Activated naive CD8-positive, alpha-beta T cell treated with anti-CD3 and anti-CD28 coated beads, Interleukin-2, amount 50 U/mL, for 16 hours (primary cell): ENCODE results near the gene CPXM1.
"Not testable (repeated sequence)": the region's sequence is repeated elsewhere in the genome, so short reads cannot be mapped to it uniquely, and the experiment has no call there.

Experiments used
- DNase-seq: peaks from one replicate; pipeline ENCODE4 v3.0.0-alpha.2; 2020; ENCODE audit warnings: low read depth, low spot score

The CPXM1 gene

GRCh38 chr20:2799688-2800520, 523 bp downstream of the CPXM1 start:
- DNase-seq, result no peak

DNA sequence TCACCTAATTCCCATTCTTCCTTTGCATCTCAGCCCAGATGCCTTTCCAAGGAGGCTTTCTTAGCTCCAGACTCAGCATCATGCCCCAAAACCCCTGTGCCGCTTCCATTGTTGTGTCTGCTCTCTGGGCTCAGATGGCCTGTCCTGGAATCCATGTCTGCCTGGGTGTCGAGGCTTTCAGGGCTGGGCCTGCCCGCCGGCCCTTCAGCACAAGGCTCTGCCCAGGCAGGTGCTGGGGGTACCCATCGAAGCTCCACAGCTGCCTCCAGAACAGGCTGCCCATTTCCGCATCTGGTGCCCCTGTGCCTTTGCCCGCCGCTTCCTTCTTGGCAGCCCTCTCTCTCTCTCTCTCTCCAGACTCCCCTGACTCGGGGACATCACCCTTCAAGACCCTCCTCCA, 1.2 kb downstream of the CPXM1 start:
- no peak for DNase-seq

- DNase-seq, result no peak
These were observed 1.6 kb downstream of the CPXM1 start for GRCh38 chr20:2798814-2799213.

DNA sequence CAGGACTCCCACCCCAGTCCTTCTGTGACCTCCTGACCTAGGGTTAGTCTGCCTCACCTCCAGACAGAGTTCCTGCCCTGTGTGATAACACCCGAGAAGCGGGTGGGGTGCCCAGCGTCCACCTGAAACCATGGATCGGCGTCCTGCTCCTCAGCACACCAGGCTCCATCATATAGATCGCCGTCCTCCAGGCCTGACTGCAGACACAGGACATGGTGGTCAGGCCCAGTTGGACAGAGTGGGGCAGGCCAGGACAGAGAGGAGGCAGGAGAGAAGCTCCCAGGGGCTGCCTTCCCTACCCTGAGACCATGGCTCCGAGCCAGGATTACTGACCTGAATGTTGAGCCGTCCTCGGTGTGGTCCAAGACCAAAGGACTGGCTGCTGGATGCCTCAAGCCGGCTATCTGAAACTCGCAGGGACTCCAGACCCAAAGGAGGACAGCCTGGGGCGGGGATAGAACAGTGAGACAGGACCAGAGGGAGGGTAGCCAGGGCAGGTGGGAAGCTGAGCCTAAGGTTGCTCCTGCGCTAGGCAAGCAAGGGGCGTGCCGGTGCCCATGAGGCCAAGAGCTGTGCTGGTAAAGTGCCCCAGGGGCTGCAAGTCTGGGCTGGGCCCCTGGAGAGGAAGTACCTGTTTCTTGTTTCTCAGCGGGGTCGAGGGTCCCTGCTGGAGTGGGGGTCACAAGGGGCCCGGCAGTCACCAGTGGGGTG, 2.2 kb downstream of the CPXM1 start:
- no peak for DNase-seq

GRCh38 chr20:2797136-2797983, 3.1 kb downstream of the CPXM1 start:
- no peak for DNase-seq

- no peak for DNase-seq
These were observed 4.3 kb downstream of the CPXM1 start for GRCh38 chr20:2796011-2796660.

- DNase-seq, result no peak
These were observed 5.0 kb downstream of the CPXM1 start for GRCh38 chr20:2795451-2795850.

DNA sequence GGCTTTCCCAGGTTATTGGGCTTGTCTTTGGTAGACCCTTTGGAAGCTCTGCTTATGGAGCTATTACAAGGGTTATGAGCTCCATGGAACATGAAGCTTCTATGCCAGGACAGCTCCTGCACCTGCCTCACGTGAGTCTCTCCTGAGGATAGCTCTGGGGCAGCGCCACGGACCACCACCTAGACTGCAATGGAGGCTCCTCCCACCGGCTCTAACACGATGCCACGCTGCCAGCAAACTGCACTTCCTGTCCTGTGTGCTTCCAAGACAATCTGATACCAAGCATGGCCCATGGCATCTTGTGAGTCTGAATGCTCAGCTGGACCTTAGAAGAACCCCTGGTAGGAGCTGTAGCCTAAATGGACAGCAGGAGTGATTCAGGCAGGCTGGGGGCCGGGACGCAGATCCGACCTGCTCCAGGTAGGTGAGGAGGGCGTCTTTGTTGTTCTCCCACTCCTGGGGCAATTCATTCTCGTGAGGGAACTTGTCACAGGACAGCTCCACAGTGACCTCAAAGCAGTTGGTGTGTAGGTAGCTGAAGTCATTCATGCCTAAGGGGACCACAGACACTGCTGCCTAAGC, 5.5 kb downstream of the CPXM1 start:
- DNase-seq, result no peak

GRCh38 chr20:2794202-2794748, 6.2 kb downstream of the CPXM1 start:
- no peak for DNase-seq

DNA sequence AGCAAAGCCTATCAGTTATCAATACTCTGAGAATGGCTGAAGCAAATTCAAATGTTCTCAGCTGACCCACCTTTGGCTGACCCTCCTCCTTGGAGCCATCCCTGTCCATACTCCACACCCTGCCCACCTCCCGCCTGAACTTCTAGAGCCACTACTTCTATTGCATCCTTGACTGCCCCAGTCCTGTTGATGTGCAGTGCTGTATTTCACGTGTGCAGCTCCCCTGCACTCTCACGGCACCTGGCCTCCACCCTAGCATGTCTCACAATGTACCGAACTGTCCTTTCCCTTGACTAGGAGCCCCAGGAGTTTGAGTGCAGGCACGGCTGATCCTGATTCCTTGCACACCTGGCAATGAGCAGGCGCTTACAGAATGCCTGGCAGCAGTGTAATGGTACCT, 7.0 kb downstream of the CPXM1 start:
- no peak for DNase-seq

- no peak for DNase-seq
These were observed 16.4 kb downstream of the CPXM1 start for GRCh38 chr20:2783908-2784566.

- DNase-seq, result no peak
These were observed 19.5 kb downstream of the CPXM1 start for GRCh38 chr20:2780948-2781347.

- DNase-seq, result no peak
These were observed 21.7 kb downstream of the CPXM1 start for GRCh38 chr20:2778602-2779321.

DNA sequence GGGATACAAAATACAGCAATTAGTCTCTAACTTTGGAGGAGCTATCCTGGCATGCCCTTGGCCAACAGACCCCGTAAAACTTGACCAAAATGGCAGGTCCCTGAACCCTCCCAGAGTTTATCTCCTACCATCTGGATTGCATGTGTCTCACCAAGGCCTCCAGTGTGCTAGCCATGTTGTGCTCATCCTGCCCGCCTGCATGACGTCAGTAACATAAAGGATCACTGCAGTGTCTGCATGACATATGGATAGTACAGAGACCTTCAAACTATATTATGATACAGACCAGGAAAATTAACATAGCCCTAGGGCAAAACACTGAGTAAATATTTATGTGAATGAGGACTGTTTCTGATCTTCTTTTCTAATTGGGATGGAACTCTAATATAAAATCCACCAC, 25.3 kb downstream of the CPXM1 start:
- no peak for DNase-seq

- no peak for DNase-seq
These were observed 26.6 kb downstream of the CPXM1 start for GRCh38 chr20:2773812-2774211.

- DNase-seq, result no peak
These were observed 28.8 kb downstream of the CPXM1 start for GRCh38 chr20:2771631-2772080.

GRCh38 chr20:2770091-2770490, 30.3 kb downstream of the CPXM1 start:
- not testable (repeated sequence) for DNase-seq

GRCh38 chr20:2768632-2769015, 31.8 kb downstream of the CPXM1 start:
- no peak for DNase-seq

- no peak for DNase-seq
These were observed 32.4 kb downstream of the CPXM1 start for GRCh38 chr20:2767768-2768631.
